SK-N-SH treated with all-trans-retinoic acid at 6 μM for 48 hours (cell line): ENCODE measurements around the gene PLCL2.

Source experiments
- ARNTL ChIP-seq: fragments of 450-650 bp; formaldehyde crosslinking; IDR thresholded peaks from 2 replicates; pipeline ENCODE4 v1.5.0; 2020; ENCODE audit warnings: low read depth, mild to moderate bottlenecking, moderate library complexity, borderline replicate concordance
- CSDC2 ChIP-seq: fragments of 250-450 bp; sonication (Bioruptor Pico); IDR thresholded peaks from 2 replicates; pipeline ENCODE4 v1.5.0; 2020; ENCODE audit warnings: mild to moderate bottlenecking, moderate library complexity
- GLIS3 ChIP-seq: fragments of 250-450 bp; sonication (Bioruptor Pico); IDR thresholded peaks from 2 replicates; pipeline ENCODE4 v1.5.0; 2020; ENCODE audit warnings: mild to moderate bottlenecking, moderate library complexity
- ISL1 ChIP-seq: fragments of 250-450 bp; sonication (Bioruptor Pico); IDR thresholded peaks from 2 replicates; pipeline ENCODE4 v2.1.2; 2022; ENCODE audit warnings: mild to moderate bottlenecking, moderate library complexity
- RARB ChIP-seq: fragments of 250-450 bp; sonication (Bioruptor Pico); IDR thresholded peaks from 2 replicates; pipeline ENCODE4 v1.8.0; 2021; ENCODE audit warnings: mild to moderate bottlenecking, moderate library complexity
- ZFP3 ChIP-seq: fragments of 250-450 bp; sonication (Bioruptor Pico); IDR thresholded peaks from 2 replicates; pipeline ENCODE4 v1.5.0; 2020; ENCODE audit warnings: mild to moderate bottlenecking, moderate library complexity
- ZFP30 ChIP-seq: fragments of 450-650 bp; formaldehyde crosslinking; IDR thresholded peaks from 2 replicates; pipeline ENCODE4 v1.5.0; 2022; ENCODE audit warnings: mild to moderate bottlenecking, moderate library complexity
- ZNF70 ChIP-seq: fragments of 450-650 bp; formaldehyde crosslinking; IDR thresholded peaks from 2 replicates; pipeline ENCODE4 v1.5.0; 2020; ENCODE audit warnings: mild to moderate bottlenecking, moderate library complexity
- TF ChIP-seq, protein P1 (sequence below): fragments of 250-450 bp; sonication (Bioruptor Pico); IDR thresholded peaks from 2 replicates; pipeline ENCODE4 v1.8.0; 2020; ENCODE audit warnings: mild to moderate bottlenecking, moderate library complexity, borderline replicate concordance
- TF ChIP-seq, protein P2 (sequence below): fragments of 250-450 bp; sonication (Bioruptor Pico); IDR thresholded peaks from 2 replicates; pipeline ENCODE4 v1.5.0; 2020; ENCODE audit warnings: mild to moderate bottlenecking, moderate library complexity
- TF ChIP-seq, protein P3 (sequence below): fragments of 250-450 bp; sonication (Bioruptor Pico); IDR thresholded peaks from 2 replicates; pipeline ENCODE4 v1.5.1; 2021; ENCODE audit warnings: mild to moderate bottlenecking, moderate library complexity

DNA sequence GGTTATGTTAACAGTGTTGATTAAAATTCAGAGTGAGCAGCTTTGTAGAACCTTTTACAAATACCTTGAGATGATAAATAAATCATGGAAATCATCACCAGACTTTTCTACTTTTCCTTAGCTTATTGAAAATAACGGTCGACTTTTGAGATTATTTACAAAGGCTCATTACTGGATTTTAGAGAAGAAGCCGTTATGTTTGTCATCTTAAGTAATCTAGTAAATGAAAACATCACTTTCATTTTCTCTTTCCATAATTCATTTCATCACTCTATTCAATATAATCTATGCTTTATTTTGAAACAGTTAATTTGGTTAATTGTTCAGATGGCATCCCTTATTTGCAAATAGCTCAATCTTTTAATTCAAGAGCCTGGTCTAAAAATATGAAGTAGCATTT, 3.6 kb downstream of the PLCL2 start:
- TF ChIP-seq ZFP30 (CRISPR knock-in tag) = no peak
- no peak for TF ChIP-seq ZNF70
- TF ChIP-seq, protein P1, sequence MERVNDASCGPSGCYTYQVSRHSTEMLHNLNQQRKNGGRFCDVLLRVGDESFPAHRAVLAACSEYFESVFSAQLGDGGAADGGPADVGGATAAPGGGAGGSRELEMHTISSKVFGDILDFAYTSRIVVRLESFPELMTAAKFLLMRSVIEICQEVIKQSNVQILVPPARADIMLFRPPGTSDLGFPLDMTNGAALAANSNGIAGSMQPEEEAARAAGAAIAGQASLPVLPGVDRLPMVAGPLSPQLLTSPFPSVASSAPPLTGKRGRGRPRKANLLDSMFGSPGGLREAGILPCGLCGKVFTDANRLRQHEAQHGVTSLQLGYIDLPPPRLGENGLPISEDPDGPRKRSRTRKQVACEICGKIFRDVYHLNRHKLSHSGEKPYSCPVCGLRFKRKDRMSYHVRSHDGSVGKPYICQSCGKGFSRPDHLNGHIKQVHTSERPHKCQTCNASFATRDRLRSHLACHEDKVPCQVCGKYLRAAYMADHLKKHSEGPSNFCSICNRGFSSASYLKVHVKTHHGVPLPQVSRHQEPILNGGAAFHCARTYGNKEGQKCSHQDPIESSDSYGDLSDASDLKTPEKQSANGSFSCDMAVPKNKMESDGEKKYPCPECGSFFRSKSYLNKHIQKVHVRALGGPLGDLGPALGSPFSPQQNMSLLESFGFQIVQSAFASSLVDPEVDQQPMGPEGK (CRISPR knock-in tag) = no peak
- TF ChIP-seq ISL1 (CRISPR knock-in tag) = no peak
- no peak for TF ChIP-seq ZFP3 (CRISPR knock-in tag)
- no peak for TF ChIP-seq RARB (CRISPR knock-in tag)
- TF ChIP-seq GLIS3 = no peak
- TF ChIP-seq, protein P2, sequence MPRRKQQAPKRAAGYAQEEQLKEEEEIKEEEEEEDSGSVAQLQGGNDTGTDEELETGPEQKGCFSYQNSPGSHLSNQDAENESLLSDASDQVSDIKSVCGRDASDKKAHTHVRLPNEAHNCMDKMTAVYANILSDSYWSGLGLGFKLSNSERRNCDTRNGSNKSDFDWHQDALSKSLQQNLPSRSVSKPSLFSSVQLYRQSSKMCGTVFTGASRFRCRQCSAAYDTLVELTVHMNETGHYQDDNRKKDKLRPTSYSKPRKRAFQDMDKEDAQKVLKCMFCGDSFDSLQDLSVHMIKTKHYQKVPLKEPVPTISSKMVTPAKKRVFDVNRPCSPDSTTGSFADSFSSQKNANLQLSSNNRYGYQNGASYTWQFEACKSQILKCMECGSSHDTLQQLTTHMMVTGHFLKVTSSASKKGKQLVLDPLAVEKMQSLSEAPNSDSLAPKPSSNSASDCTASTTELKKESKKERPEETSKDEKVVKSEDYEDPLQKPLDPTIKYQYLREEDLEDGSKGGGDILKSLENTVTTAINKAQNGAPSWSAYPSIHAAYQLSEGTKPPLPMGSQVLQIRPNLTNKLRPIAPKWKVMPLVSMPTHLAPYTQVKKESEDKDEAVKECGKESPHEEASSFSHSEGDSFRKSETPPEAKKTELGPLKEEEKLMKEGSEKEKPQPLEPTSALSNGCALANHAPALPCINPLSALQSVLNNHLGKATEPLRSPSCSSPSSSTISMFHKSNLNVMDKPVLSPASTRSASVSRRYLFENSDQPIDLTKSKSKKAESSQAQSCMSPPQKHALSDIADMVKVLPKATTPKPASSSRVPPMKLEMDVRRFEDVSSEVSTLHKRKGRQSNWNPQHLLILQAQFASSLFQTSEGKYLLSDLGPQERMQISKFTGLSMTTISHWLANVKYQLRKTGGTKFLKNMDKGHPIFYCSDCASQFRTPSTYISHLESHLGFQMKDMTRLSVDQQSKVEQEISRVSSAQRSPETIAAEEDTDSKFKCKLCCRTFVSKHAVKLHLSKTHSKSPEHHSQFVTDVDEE (CRISPR knock-in tag) = no peak
- no peak for TF ChIP-seq CSDC2 (CRISPR knock-in tag)
- no peak for TF ChIP-seq ARNTL
- TF ChIP-seq, protein P3, sequence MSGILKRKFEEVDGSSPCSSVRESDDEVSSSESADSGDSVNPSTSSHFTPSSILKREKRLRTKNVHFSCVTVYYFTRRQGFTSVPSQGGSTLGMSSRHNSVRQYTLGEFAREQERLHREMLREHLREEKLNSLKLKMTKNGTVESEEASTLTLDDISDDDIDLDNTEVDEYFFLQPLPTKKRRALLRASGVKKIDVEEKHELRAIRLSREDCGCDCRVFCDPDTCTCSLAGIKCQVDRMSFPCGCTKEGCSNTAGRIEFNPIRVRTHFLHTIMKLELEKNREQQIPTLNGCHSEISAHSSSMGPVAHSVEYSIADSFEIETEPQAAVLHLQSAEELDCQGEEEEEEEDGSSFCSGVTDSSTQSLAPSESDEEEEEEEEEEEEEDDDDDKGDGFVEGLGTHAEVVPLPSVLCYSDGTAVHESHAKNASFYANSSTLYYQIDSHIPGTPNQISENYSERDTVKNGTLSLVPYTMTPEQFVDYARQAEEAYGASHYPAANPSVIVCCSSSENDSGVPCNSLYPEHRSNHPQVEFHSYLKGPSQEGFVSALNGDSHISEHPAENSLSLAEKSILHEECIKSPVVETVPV = no peak
